ENCODE data around the gene OR2D3.
"Not testable (repeated sequence)": the region's sequence is repeated elsewhere in the genome, so short reads cannot be mapped to it uniquely, and the experiment has no call there.

DNA sequence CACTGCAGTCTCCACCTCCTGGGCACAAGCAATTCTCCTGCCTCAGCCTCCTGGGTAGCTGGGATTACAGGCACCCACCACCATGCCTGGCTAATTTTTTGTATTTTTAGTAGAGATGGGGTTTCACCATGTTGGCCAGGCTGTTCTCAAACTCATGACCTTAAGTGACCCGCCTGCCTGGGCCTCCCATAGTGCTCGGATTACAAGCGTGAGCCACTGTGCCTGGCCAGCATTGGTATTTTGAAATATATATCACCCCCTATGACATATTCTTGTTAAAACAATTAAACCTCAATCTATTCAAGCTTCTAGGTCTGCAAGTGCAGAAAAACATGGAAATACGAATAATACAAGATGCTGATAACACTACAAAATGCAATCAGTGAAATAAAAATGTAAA is 49.1 kb downstream of the OR2D3 start:
- TF ChIP-seq EP300 (IDR thresholded peaks at IDR 0.05); RAD21 (conservative IDR thresholded peaks at IDR 0.05 in 1 of 2, IDR thresholded peaks at IDR 0.05 in 1 of 2); POLR2A (IDR thresholded peaks at IDR 0.05; ENCODE audit: low read length): not testable (repeated sequence)
- TF ChIP-seq, protein P1, sequence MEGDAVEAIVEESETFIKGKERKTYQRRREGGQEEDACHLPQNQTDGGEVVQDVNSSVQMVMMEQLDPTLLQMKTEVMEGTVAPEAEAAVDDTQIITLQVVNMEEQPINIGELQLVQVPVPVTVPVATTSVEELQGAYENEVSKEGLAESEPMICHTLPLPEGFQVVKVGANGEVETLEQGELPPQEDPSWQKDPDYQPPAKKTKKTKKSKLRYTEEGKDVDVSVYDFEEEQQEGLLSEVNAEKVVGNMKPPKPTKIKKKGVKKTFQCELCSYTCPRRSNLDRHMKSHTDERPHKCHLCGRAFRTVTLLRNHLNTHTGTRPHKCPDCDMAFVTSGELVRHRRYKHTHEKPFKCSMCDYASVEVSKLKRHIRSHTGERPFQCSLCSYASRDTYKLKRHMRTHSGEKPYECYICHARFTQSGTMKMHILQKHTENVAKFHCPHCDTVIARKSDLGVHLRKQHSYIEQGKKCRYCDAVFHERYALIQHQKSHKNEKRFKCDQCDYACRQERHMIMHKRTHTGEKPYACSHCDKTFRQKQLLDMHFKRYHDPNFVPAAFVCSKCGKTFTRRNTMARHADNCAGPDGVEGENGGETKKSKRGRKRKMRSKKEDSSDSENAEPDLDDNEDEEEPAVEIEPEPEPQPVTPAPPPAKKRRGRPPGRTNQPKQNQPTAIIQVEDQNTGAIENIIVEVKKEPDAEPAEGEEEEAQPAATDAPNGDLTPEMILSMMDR (IDR thresholded peaks at IDR 0.05) = not testable (repeated sequence)

All from A549 (cell line).